Stimulated activated CD8-positive, alpha-beta memory T cell treated with anti-CD3 and anti-CD28 coated beads, Interleukin-4, amount 100 ng/mL, for 48 hours (primary cell): ENCODE data around the gene SAMD7.

ENCODE experiments used
- DNase-seq: peaks from one replicate; pipeline ENCODE4 v3.0.0-alpha.2; 2020

The SAMD7 gene

DNA sequence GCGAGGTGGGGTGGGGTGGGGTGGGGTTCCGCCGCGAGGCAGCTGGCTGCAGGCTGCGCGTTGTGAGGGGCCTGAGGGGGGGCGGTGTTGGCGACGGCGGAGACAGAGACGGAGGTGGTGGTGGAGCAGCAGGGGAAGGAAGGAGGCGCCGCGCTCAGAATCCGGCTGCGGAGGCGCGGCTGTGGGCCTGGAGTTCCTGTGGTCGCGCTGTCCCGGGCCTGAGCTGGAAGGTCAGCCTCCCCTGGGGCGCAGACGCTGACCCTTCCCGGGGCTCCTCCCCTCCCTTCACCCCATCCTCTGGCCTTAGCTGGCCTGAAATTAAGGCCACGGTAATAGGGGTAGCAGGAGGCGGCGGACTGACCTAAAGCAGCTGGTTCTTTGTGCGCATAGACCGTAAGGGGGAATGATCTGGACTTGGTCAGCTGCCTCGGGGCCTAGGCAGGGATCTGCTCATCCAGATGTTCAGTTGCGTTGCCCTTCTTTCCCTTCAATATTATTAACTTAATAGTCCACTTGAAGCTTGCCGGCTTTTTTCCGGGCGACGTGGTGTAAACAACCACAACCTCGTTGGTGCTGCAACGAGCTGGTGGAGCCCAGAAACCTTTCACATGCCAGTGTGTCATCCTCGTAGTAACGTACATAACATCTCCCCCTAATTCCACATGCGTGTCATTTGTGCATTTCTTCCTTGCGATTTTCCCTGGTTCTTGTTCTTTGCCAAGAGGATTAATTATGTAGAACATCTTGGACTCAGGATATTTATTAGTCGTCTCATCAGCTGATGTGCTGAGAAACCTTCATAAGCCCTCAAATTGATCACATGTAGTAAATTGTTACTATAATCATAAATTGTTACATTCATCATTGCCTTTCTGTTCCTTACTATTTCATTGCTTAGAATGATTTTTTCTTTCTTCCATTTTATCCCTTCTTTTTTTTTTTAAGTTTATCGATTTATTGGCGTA, 55.9 kb downstream of the SAMD7 start:
- peak; percentile 51 for DNase-seq

DNA sequence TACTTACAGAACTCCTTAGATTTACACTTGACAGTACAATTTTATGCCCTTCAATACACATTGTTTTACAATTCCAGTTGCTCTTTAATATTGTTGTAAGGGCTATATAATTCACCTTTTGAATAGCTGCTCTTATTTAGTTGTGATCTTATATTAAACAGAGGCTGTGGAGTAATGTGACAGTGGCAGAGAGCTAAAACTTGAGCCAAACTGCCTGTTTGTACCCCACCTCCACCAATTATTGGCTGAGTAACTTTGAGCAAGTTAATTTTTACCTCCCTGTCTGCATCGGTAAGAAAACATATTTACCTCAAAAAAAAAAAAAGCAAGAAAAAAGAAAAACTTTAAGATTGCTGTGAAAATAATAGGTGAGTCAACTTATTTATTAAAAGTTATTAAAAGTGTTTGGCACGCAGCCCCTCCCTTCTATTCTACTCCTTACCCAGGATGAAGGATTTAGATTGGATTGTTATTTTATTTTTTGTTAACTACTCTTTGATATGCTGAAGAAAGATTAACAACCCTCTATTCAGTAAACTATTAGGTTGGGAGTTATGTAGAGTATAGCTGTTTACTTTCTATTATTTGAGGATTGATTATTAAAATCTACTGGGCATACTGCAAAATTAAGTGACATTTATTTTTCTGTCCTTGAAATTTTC, 57.0 kb downstream of the SAMD7 start:
- no peak for DNase-seq

DNA sequence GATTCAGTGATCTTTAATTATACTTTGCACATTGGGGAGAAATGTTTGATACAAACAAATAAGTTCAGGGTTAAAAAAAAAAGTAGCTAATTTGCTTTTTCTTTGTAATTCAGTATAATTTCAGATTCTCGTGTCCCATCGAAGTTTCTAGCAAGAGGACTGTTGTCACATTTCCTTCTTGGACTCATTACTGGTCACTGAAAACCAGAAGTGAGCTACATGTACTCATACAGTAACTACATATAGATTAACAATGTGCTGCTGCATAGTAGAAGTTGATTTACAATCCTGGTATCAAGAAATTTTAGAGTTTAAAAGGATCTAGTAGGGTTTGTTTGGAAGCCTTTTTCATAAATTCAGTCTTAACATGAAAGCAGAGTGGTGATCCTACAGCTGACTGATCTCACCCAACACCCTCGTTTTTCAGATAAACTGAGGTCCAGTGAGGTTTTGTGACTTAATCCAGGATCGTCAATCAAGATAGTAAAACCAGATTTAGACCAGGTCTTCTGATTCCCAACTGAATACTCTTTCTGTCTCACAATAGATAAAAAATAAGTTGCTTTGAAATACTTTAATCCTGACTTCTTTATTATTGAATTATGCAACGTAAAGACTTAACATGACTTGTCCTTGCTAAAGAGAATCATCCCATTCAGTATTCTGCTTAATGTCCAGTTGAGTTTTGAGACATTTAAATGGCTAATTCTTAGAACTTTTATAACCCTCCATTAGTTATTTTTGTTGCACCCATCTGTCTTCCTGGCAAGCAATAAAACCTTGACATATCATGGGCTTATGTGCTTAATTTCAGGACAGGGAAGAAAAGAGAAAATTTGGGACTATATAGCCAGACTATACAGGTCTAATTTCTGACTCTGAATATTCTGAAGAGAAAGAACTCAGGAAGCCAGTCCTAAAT, 58.1 kb downstream of the SAMD7 start:
- no peak for DNase-seq

DNA sequence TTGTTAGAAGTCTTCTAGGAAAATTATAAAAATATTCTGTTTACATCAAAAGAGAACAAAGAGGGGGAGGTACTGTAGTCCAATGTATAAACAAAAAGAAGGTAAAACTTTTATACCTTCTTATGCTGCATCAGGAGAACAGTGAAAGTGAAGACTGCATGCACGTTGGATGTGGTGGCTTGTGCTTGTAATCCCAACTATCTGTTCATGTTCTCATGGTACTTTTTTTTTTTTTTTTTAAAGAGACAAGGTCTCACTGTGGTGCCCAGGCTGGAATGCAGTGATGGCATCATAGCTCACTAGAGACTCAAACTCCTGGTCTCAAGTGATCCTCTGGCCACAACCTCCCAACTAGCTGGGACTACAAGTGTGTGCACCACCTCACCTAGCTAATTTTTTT, 59.5 kb downstream of the SAMD7 start:
- no peak for DNase-seq

DNA sequence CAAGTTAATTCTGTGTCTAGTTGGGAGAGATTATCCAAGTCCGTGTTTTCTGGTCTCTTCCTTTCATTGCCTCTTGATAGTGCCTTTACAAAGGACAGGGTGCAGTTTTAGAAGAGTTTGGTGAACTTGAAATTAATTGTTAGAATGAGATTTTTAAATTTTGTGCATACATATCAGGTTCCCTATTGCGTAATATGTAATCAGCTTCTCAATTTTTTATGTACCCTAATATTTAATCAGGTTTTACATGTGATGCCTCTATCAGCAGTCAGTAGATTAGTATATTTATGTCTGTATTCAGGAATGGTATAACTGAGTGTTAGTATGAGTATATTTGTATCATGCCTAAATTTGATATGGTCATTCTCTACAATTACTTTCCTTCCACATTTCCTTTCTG, 60.1 kb downstream of the SAMD7 start:
- DNase-seq, result no peak

DNA sequence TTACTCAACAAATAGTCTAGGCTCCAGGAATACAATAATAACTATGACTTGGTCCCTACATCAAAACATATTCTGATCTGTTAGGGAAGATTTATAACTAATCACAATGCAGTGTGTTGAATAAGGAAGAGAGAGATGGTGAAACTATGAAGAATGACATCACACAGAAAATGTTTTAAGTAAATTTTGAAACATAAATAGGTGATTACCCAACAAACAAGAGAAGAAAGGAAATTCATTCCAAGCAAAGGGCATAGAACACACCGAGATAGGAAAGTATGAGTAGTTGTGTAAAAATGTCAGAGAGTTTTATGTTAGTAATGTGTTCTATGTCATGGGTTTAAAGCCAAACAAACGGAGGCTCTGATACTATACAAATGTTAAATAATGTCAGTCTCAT, 68.7 kb downstream of the SAMD7 start:
- DNase-seq, result no peak

DNA sequence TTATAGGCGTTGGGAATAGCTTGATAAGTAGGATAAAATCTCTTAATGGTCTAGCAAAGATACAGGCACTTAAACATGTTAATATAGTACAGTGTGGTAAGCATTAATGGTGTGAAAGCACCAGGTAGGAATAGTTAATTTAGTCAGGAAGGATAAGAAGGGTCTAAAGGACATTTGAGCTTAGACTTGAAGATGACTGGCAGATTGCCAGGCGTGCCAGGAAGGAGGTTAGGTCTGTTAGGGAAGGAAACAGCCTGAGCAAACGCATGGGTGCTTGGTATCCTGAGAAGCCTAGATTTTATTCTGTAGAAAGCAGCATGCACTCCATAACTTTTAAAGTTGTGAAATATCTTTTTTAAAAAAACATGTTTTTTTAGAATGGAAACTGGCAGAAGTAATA, 72.9 kb downstream of the SAMD7 start:
- no peak for DNase-seq
